PFSK-1 (cell line): ENCODE results near the gene PLAGL2.

Experiments used
- FOXP2 ChIP-seq: optimal IDR thresholded peaks from 2 replicates; pipeline ENCODE3; 2011; ENCODE audit warnings: borderline replicate concordance, control low read depth, inconsistent platforms; ENCODE audit not compliant: insufficient read depth; ENCODE audit errors: extremely low read length, extremely low read depth
- POLR2AphosphoS5 ChIP-seq: IDR thresholded peaks from 2 replicates; pipeline ENCODE4 v1.6.1; 2012; ENCODE audit warnings: low read depth, mild to moderate bottlenecking, control low read depth, low read length, moderate library complexity
- REST ChIP-seq, 2 experiments: IDR thresholded peaks; 2 replicates each; pipeline versions ENCODE4 v1.6.1 to v1.8.0; 2011 to 2012; ENCODE audit warnings: low read depth in 2 of 2, low read length in 2 of 2, control low read depth in 1 of 2, inconsistent platforms in 1 of 2, mild to moderate bottlenecking in 1 of 2, moderate library complexity in 1 of 2; ENCODE audit not compliant: insufficient read depth in 1 of 2
- SIN3A ChIP-seq: IDR thresholded peaks from 2 replicates; pipeline ENCODE4 v1.6.1; 2012; ENCODE audit warnings: mild to moderate bottlenecking, low read length, moderate library complexity, borderline replicate concordance; ENCODE audit not compliant: insufficient read depth
- TAF1 ChIP-seq: IDR thresholded peaks from 2 replicates; pipeline ENCODE4 v1.6.1; 2012; ENCODE audit warnings: low read length, control low read depth, borderline replicate concordance; ENCODE audit not compliant: insufficient read depth

Gene PLAGL2

GRCh38 chr20:32203356-32204204 is 4.0 kb downstream of the PLAGL2 start:
- TF ChIP-seq SIN3A (no peak), POLR2AphosphoS5 (no peak), REST (IDR thresholded peaks at IDR 0.05; ENCODE audit: insufficient read depth in 1 of 2, low read depth in 2 of 2, low read length in 2 of 2) (no peak), FOXP2 (no peak), TAF1 (no peak)

GRCh38 chr20:32201977-32202363 is 5.6 kb downstream of the PLAGL2 start:
- TF ChIP-seq FOXP2 = no peak
- TF ChIP-seq POLR2AphosphoS5 = no peak
- no peak for TF ChIP-seq SIN3A
- TF ChIP-seq TAF1 = no peak
- no peak for TF ChIP-seq REST (IDR thresholded peaks at IDR 0.05; ENCODE audit: insufficient read depth in 1 of 2, low read depth in 2 of 2, low read length in 2 of 2)

GRCh38 chr20:32201296-32201976 is 6.1 kb downstream of the PLAGL2 start:
- no peak for TF ChIP-seq POLR2AphosphoS5
- TF ChIP-seq TAF1 = no peak
- no peak for TF ChIP-seq SIN3A
- no peak for TF ChIP-seq FOXP2
- TF ChIP-seq REST (IDR thresholded peaks at IDR 0.05; ENCODE audit: insufficient read depth in 1 of 2, low read depth in 2 of 2, low read length in 2 of 2) = no peak

GRCh38 chr20:32199006-32199405 is 8.5 kb downstream of the PLAGL2 start:
- TF ChIP-seq REST (IDR thresholded peaks at IDR 0.05; ENCODE audit: insufficient read depth in 1 of 2, low read depth in 2 of 2, low read length in 2 of 2) (no peak), TAF1 (no peak), FOXP2 (no peak)
